Activated T-cell treated with anti-CD3 and anti-CD28 coated beads, Interleukin-2, amount 50 U/mL, for 24 hours (primary cell): ENCODE data around the gene OSBPL10.
"Not testable (repeated sequence)": the region's sequence is repeated elsewhere in the genome, so short reads cannot be mapped to it uniquely, and the experiment has no call there.

Experiments
- DNase-seq: peaks from one replicate; pipeline ENCODE4 v3.0.0-alpha.2; 2020
- H3K27ac Mint-ChIP-seq: 2 replicates; pipeline ENCODE4 v1.8.0; 2020; ENCODE audit warnings: mild to moderate bottlenecking, mixed read lengths
- H3K27me3 Mint-ChIP-seq: 2 replicates; pipeline ENCODE4 v1.8.0; 2020; ENCODE audit warnings: mixed read lengths
- H3K36me3 Mint-ChIP-seq: 2 replicates; pipeline ENCODE4 v1.8.0; 2020; ENCODE audit warnings: low read depth, mixed read lengths
- H3K4me1 Mint-ChIP-seq: 2 replicates; pipeline ENCODE4 v1.8.0; 2020; ENCODE audit warnings: low read depth, mixed read lengths
- H3K4me3 Mint-ChIP-seq: 2 replicates; pipeline ENCODE4 v1.8.0; 2020; ENCODE audit warnings: mild to moderate bottlenecking, moderate library complexity, mixed read lengths
- H3K9me3 Mint-ChIP-seq: 2 replicates; pipeline ENCODE4 v1.8.0; 2020; ENCODE audit warnings: mixed read lengths

The OSBPL10 gene

DNA sequence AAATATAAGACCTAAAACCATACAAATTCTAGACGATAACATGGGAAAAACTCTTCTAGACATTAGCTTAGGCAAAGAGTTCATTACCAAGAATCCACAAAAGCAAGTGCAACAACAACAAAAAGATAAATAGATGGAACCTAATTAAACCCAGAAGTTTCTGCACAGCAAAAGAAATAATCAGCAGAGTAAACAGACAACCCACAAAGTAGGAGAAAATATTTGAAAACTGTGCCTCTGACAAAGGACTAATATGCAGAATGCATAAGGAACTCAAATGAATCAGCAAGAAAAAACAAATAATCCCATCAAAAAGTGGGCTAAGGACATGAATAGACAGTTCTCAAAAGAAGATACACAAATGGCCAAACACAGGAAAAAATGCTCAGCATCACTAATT is 198.8 kb downstream of the OSBPL10 start:
- H3K36me3 Mint-ChIP-seq, H3K9me3 Mint-ChIP-seq, H3K4me1 Mint-ChIP-seq, H3K4me3 Mint-ChIP-seq, DNase-seq, H3K27ac Mint-ChIP-seq: not testable (repeated sequence)
- peaks cover 22% of the 10 kb centered on the region for H3K27me3 Mint-ChIP-seq

GRCh38 chr3:31779514-31779913 is 201.5 kb downstream of the OSBPL10 start:
- no peak overlapping the region for H3K27ac Mint-ChIP-seq
- H3K27me3 Mint-ChIP-seq = peaks cover 33% of the 10 kb centered on the region
- H3K9me3 Mint-ChIP-seq = no peaks in the 10 kb centered on the region
- DNase-seq = no peak
- no peaks in the 10 kb centered on the region for H3K36me3 Mint-ChIP-seq
- H3K4me1 Mint-ChIP-seq = peaks cover 3% of the 10 kb centered on the region
- H3K4me3 Mint-ChIP-seq = no peak overlapping the region

DNA sequence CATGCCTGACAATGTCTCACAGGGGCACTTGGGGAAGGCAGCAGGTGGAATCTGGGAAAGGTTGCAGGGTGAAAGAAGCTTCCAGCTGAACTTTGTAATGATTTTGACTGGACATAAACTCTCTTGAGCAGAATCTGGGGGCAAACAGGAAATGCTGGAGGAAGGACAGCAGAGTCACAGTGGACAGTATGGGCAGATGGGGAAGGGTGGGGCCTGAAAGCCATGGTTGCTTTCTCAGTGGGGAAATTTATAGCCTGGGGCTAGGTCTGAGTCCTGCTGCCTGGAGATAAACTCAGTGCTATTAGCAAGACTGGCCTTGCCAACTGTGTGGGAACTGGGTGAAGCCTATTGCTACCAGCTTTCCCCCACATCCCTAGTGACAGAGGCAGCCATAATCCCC is 203.2 kb downstream of the OSBPL10 start:
- Mint-ChIP-seq H3K36me3 (no peaks in the 10 kb centered on the region), H3K27ac (no peak overlapping the region), H3K4me3 (no peak overlapping the region), H3K4me1 (peaks cover 7% of the 10 kb centered on the region), H3K9me3 (no peaks in the 10 kb centered on the region), H3K27me3 (peaks cover 36% of the 10 kb centered on the region)
- no peak for DNase-seq

DNA sequence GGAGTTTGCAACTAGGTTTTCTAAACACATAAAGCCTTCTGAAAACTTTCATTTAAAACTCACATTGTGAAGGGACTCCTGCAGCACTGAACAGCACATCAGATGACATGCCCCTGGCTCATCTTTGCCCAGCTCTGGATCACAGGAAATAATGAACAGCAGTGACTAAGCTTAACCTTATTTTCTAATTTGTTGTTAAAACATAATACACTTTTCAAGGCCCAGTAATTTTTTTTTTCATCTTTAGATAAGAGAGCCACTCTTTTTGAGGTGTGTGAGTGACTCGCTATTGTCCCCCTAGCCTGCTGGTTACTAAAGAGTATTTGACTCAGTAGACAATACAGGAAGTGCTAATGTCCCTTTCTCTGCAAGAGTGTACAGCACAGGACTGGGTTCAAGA is 204.0 kb downstream of the OSBPL10 start:
- Mint-ChIP-seq H3K9me3 (no peaks in the 10 kb centered on the region), H3K4me3 (no peak overlapping the region), H3K27ac (no peak overlapping the region), H3K4me1 (peaks cover 15% of the 10 kb centered on the region), H3K27me3 (peaks cover 36% of the 10 kb centered on the region), H3K36me3 (no peaks in the 10 kb centered on the region)
- no peak for DNase-seq

- no peak for DNase-seq
- H3K27me3 Mint-ChIP-seq = peaks cover 28% of the 10 kb centered on the region
- no peak overlapping the region for H3K4me3 Mint-ChIP-seq
- H3K4me1 Mint-ChIP-seq = peaks cover 22% of the 10 kb centered on the region
- H3K27ac Mint-ChIP-seq = no peak overlapping the region
- H3K9me3 Mint-ChIP-seq = no peaks in the 10 kb centered on the region
- no peaks in the 10 kb centered on the region for H3K36me3 Mint-ChIP-seq
Observed at GRCh38 chr3:31776016-31776415, 205.0 kb downstream of the OSBPL10 start.

DNA sequence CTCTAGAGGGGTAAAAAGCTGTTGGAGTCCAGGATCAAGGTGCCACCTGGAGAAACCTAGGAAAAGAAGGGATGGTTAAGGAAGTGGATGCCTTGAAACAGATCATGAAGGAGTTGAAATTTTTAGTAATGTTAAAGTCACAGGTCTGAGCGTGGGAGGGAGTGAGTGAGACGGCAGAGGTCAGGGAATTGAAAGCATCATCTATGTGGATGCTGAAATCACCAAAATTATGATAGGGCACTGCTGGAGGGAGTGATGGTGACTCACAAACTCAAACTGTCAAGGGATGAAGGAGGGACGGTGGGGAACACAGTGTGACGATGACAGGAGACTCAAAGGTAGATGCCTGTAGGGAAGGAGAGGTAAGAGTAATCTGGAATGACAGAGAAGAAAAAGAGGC is 205.7 kb downstream of the OSBPL10 start:
- Mint-ChIP-seq H3K27ac (no peak overlapping the region), H3K9me3 (no peaks in the 10 kb centered on the region)

DNA sequence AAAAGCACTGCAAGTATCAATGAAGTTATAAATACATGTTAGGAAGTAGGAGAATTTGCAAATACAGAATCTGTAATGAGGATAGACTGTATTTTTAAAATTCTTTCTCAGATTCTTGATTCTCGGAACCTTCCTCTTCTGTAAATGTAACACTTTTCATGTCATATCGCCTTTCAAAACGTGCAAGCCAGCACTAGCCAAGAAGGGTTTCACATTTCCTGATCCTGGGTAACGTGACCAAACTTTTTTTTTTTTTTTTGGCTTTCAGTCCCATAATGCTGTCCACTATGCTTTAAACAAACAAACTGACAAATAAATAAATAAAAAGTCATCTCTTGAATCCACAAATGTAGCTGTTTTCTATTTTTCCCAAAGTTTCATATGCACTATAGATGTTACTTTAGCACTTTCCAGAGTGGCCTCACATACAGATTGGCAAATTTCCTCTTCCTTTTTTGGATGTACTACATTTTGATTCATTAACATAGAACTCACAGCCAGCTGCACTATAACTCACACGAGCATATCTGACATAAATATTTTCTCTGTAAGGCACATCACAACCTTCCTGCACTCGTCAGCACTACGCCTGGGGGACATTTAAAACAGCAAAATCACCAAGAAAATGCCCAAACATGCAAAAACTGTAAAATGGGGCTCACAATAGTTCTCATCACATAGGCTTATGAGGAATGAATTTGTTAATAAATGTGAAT is 208.1 kb downstream of the OSBPL10 start:
- no peaks in the 10 kb centered on the region for H3K9me3 Mint-ChIP-seq
- peak overlapping the region; percentile 87 for H3K27ac Mint-ChIP-seq
- no peak overlapping the region for H3K4me3 Mint-ChIP-seq
- H3K4me1 Mint-ChIP-seq = peaks cover 26% of the 10 kb centered on the region
- H3K36me3 Mint-ChIP-seq = no peaks in the 10 kb centered on the region
- DNase-seq = no peak
- peaks cover 17% of the 10 kb centered on the region for H3K27me3 Mint-ChIP-seq

More for the DNA sequence above, 205.7 kb downstream of the OSBPL10 start:
- no peak for DNase-seq
- no peak overlapping the region for H3K4me3 Mint-ChIP-seq
- peaks cover 25% of the 10 kb centered on the region for H3K27me3 Mint-ChIP-seq
- peaks cover 24% of the 10 kb centered on the region for H3K4me1 Mint-ChIP-seq
- H3K36me3 Mint-ChIP-seq = no peaks in the 10 kb centered on the region

GRCh38 chr3:31772272-31772671 is 208.8 kb downstream of the OSBPL10 start:
- H3K4me1 Mint-ChIP-seq = peaks cover 26% of the 10 kb centered on the region
- DNase-seq = peak; percentile 38
- H3K27ac Mint-ChIP-seq = peak overlapping the region; percentile 87

GRCh38 chr3:31770822-31771326 is 210.2 kb downstream of the OSBPL10 start:
- Mint-ChIP-seq H3K36me3 (no peaks in the 10 kb centered on the region), H3K27ac (no peak overlapping the region), H3K27me3 (peaks cover 13% of the 10 kb centered on the region), H3K4me1 (peaks cover 28% of the 10 kb centered on the region), H3K4me3 (no peak overlapping the region), H3K9me3 (no peaks in the 10 kb centered on the region)
- DNase-seq = no peak

More at GRCh38 chr3:31772272-31772671, 208.8 kb downstream of the OSBPL10 start:
- no peaks in the 10 kb centered on the region for H3K9me3 Mint-ChIP-seq
- no peaks in the 10 kb centered on the region for H3K36me3 Mint-ChIP-seq
- peaks cover 14% of the 10 kb centered on the region for H3K27me3 Mint-ChIP-seq
- no peak overlapping the region for H3K4me3 Mint-ChIP-seq

GRCh38 chr3:31768479-31769125 is 212.5 kb downstream of the OSBPL10 start:
- H3K4me3 Mint-ChIP-seq = no peak overlapping the region
- DNase-seq = peak; percentile 49

DNA sequence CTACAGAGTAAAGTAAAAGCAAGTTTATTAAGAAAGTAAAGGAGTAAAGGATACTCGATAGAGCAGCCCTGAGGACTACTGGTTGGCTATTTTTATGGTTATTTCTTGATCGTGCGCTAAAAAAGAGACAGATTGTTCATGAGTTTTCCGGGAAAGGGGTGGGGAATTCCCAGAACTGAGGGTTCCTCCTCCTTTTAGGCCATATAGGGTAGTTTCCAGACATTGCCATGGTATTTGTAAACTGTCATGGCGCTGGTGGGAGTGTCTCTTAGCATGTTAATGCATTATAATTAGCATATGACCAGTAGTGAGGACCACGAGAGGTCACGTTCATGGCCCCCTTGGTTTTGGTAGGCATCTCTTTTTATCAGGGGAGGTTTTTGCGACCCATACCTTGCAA is 213.1 kb downstream of the OSBPL10 start:
- Mint-ChIP-seq H3K27ac (no peak overlapping the region), H3K4me3 (no peak overlapping the region), H3K4me1 (peaks cover 34% of the 10 kb centered on the region), H3K36me3 (no peaks in the 10 kb centered on the region), H3K27me3 (no peaks in the 10 kb centered on the region), H3K9me3 (no peaks in the 10 kb centered on the region)
- no peak for DNase-seq

More at GRCh38 chr3:31768479-31769125, 212.5 kb downstream of the OSBPL10 start:
- Mint-ChIP-seq H3K27ac (no peak overlapping the region), H3K9me3 (no peaks in the 10 kb centered on the region), H3K27me3 (no peaks in the 10 kb centered on the region), H3K36me3 (no peaks in the 10 kb centered on the region), H3K4me1 (peaks cover 35% of the 10 kb centered on the region)

GRCh38 chr3:31766669-31767068 is 214.4 kb downstream of the OSBPL10 start:
- H3K27ac Mint-ChIP-seq = no peak overlapping the region
- no peaks in the 10 kb centered on the region for H3K36me3 Mint-ChIP-seq
- peaks cover 28% of the 10 kb centered on the region for H3K4me1 Mint-ChIP-seq
- H3K9me3 Mint-ChIP-seq = no peaks in the 10 kb centered on the region
- no peak overlapping the region for H3K4me3 Mint-ChIP-seq
- H3K27me3 Mint-ChIP-seq = no peaks in the 10 kb centered on the region
- DNase-seq = no peak

DNA sequence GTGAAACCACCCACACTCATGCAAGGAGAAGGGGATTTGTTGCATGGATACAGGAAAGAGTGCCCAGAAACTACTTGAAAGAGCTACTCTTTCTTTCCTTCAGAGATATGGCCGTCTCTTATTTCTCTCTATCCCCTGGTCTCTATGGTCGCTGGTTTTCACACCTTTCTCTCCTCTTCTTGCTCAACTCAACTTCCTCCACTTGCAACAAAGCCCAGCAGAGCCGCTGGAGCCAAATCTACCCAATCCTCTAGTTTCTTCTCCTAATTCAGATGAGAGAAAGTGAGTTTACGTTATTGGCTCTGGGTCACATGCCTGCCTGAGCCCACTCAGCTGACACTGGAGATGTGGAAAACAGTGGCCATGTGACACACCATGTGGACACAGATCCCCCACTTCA is 215.2 kb downstream of the OSBPL10 start:
- Mint-ChIP-seq H3K9me3 (no peaks in the 10 kb centered on the region), H3K36me3 (no peaks in the 10 kb centered on the region), H3K4me3 (no peak overlapping the region), H3K4me1 (peaks cover 23% of the 10 kb centered on the region), H3K27ac (no peak overlapping the region), H3K27me3 (no peaks in the 10 kb centered on the region)
- no peak for DNase-seq

DNA sequence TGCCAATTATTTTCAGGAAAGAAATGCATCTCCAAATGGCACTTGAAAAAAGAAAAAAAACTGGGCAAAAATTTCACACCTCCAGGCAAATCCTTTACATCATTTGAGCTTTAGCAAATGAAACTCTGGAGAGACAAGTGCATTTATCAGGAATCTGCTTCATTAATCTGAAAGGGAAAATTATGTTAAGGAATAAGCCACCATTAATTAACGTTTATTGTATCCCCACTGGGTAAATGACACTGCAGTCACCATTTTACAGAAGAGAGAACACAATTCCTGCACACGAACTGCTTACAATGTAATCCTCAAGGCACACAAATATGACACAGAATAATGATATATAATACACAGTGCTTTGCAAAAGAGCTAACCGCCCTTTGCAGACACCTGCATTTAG is 217.3 kb downstream of the OSBPL10 start:
- H3K27ac Mint-ChIP-seq = no peak overlapping the region

DNA sequence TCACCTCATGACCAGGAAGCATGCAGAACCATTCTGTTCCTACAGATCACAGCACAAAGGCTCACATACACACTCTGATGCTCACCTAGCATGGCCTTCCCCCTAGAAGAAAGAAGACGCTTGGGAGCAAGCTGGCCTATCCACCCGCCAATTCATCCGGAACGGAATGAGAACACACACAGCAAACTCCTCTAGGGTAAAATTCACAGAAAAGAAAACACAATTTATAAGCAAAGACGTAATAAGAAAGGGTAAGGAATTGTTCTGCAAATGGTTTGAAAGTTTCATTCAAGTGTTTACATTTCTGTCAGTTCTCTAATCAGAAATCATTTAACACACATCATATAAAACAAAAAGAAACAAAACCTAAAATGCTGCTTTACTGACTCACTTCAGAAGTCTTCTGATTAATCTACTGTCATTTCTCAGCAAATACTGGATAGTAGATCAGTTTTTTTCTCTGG is 218.1 kb downstream of the OSBPL10 start:
- H3K9me3 Mint-ChIP-seq = no peaks in the 10 kb centered on the region
- no peak overlapping the region for H3K4me3 Mint-ChIP-seq
- H3K27me3 Mint-ChIP-seq = peaks cover 5% of the 10 kb centered on the region
- no peak overlapping the region for H3K27ac Mint-ChIP-seq
- H3K4me1 Mint-ChIP-seq = peaks cover 24% of the 10 kb centered on the region
- no peaks in the 10 kb centered on the region for H3K36me3 Mint-ChIP-seq
- no peak for DNase-seq

More for the DNA sequence above, 217.3 kb downstream of the OSBPL10 start:
- Mint-ChIP-seq H3K4me3 (no peak overlapping the region), H3K27me3 (peaks cover under 1% of the 10 kb centered on the region), H3K36me3 (no peaks in the 10 kb centered on the region), H3K9me3 (no peaks in the 10 kb centered on the region), H3K4me1 (peaks cover 21% of the 10 kb centered on the region)
- DNase-seq = no peak
